ENCODE results near the gene GSG1.

Gene GSG1

GRCh38 chr12:13052421-13052820, 51.0 kb downstream of the GSG1 start:
- DNase-seq: no peak
- Histone ChIP-seq H3K36me3 (peaks cover 0 to 7% (median 0%) of the 10 kb centered on the region in 3 donors), H3K27me3 (no peaks in the 10 kb centered on the region), H3K4me3 (no peak overlapping the region), H3K4me1 (no peaks in the 10 kb centered on the region), H3K9me3 (peaks cover 0 to 3% (median 0%) of the 10 kb centered on the region in 3 donors), H3K27ac (no peak overlapping the region)
- no peak for TF ChIP-seq CTCF (IDR thresholded peaks at IDR 0.05)
- intact Hi-C loops (cut with DNase I; ENCODE audit: low total_unique reads): no loop called here

- peaks cover 0 to 8% (median 0%) of the 10 kb centered on the region in 4 donors for H3K4me1 ChIP-seq
- intact Hi-C loops (cut with DNase I; ENCODE audit: low total_unique reads): no loop called here
- no peak for DNase-seq
- no peaks in the 10 kb centered on the region for H3K27me3 ChIP-seq
- no peak overlapping the region for H3K4me3 ChIP-seq
- TF ChIP-seq CTCF (IDR thresholded peaks at IDR 0.05): no peak
- peaks cover 0 to 3% (median 0%) of the 10 kb centered on the region in 3 donors for H3K9me3 ChIP-seq
- no peaks in the 10 kb centered on the region for H3K36me3 ChIP-seq
- H3K27ac ChIP-seq: no peak overlapping the region
Observed at GRCh38 chr12:13049816-13050215, 53.7 kb downstream of the GSG1 start.

- no peaks in the 10 kb centered on the region for H3K9me3 ChIP-seq
- no peak overlapping the region for H3K27ac ChIP-seq
- no peak for TF ChIP-seq CTCF (IDR thresholded peaks at IDR 0.05)
- H3K4me3 ChIP-seq: no peak overlapping the region
- intact Hi-C loops (cut with DNase I; ENCODE audit: low total_unique reads): no loop called here
- no peaks in the 10 kb centered on the region for H3K36me3 ChIP-seq
- H3K4me1 ChIP-seq: peaks cover 0 to 15% (median 2%) of the 10 kb centered on the region in 4 donors
- DNase-seq: no peak
- H3K27me3 ChIP-seq: no peaks in the 10 kb centered on the region
Observed at GRCh38 chr12:13046964-13047363, 56.5 kb downstream of the GSG1 start.

- Histone ChIP-seq H3K4me1 (peaks cover 0 to 15% (median 2%) of the 10 kb centered on the region in 4 donors), H3K36me3 (no peaks in the 10 kb centered on the region), H3K9me3 (no peaks in the 10 kb centered on the region), H3K27ac (no peak overlapping the region), H3K4me3 (no peak overlapping the region), H3K27me3 (no peaks in the 10 kb centered on the region)
- TF ChIP-seq CTCF (IDR thresholded peaks at IDR 0.05): no peak
- DNase-seq: no peak
- intact Hi-C loops (cut with DNase I; ENCODE audit: low total_unique reads): no loop called here
Observed at GRCh38 chr12:13045816-13046215, 57.7 kb downstream of the GSG1 start.

- Histone ChIP-seq H3K4me3 (peak overlapping the region; percentile 92 to 99), H3K27ac (peak overlapping the region; percentile 72 to 74), H3K9me3 (no peaks in the 10 kb centered on the region), H3K36me3 (no peaks in the 10 kb centered on the region), H3K4me1 (peaks cover 0 to 15% (median 2%) of the 10 kb centered on the region in 4 donors), H3K27me3 (no peaks in the 10 kb centered on the region)
- TF ChIP-seq CTCF (IDR thresholded peaks at IDR 0.05): no peak
- intact Hi-C loops (cut with DNase I; ENCODE audit: low total_unique reads): no loop called here
- DNase-seq: no peak
Observed at GRCh38 chr12:13044906-13045299, 58.6 kb downstream of the GSG1 start.
